Stimulated activated naive CD8-positive, alpha-beta T cell treated with anti-CD3 and anti-CD28 coated beads, Interleukin-15, Interleukin-2, amounts not matched to agents 100 U/mL and 50 U/mL, for 24 hours (primary cell): Measurements from ENCODE around the gene KCNJ12.
"Not testable (repeated sequence)": the region's sequence is repeated elsewhere in the genome, so short reads cannot be mapped to it uniquely, and the experiment has no call there.

Experiments
- ATAC-seq: fragments of 150-1000 bp; cut with Tn5 transposase; one replicate; pipeline ENCODE4 v1.10.0; 2021
- DNase-seq: peaks from one replicate; pipeline ENCODE4 v3.0.0; 2021

KCNJ12 gene

GRCh38 chr17:21407752-21408151 is 31.6 kb downstream of the KCNJ12 start:
- DNase-seq, ATAC-seq: not testable (repeated sequence)

DNA sequence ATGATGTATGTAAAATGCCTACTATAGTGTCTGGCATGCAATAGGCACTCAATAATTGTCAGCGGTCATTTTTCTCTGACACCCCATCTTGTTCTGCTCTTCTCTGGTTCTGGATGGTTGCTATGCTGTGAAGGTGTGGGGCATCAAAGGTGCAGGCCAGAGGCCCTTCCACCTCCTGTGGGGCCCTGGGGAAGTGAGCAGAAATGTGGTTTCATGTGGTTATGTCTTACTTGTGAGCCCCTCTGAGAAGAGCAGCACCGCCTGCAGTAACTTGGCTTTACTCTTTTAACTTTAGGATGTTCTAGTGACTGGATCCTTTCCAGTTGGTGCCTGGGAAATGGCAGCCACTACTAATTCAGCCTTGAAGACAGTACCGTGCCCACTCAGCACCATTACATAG is 32.1 kb downstream of the KCNJ12 start:
- DNase-seq, ATAC-seq: not testable (repeated sequence)

DNA sequence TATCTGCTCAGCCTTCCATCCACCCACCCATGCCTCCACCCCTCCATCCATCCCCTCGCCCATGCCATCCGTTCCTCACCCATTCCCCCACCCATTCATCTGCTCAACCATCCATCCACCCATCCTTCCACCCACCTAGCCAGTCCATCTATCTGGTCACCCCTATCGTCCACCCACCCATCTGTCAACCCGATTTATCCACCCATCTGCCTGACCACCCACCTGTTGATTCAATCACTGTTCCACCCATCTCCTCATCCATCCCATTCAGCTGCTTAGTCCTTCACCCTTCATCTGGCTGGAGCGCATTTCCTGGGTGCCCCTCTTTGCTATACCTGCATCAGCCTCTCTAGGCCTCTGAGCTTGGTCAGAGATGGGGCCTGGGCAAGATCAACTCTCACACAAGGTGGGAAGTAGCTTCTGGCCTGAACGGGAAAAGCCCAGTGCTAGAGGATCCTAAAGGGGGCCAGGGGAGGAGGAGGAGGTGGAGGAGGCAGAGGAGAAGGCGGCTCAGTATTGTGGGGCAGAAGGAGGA is 32.7 kb downstream of the KCNJ12 start:
- DNase-seq, ATAC-seq: not testable (repeated sequence)

DNA sequence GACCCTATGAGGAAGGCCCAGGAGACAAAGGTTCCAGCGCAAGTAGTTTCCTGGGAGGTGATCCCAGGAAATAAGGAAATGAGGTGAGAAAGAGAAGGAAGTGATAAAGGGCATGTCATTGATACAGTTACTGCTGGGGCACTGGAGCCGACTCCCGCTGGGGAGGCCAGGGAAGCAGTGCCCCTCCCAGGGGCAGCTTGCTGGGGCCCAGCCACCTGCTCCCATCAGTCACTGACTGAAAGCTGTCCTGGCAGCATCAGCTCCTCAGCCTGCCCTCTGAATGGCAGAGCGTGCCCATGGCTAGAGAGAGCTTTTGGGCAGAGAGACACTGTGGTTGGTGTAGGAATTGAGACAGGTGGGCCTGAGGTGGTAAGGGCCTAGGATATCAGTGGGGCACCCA is 33.2 kb downstream of the KCNJ12 start:
- not testable (repeated sequence) for ATAC-seq, DNase-seq

GRCh38 chr17:21409971-21410370 is 33.8 kb downstream of the KCNJ12 start:
- DNase-seq, ATAC-seq: not testable (repeated sequence)

DNA sequence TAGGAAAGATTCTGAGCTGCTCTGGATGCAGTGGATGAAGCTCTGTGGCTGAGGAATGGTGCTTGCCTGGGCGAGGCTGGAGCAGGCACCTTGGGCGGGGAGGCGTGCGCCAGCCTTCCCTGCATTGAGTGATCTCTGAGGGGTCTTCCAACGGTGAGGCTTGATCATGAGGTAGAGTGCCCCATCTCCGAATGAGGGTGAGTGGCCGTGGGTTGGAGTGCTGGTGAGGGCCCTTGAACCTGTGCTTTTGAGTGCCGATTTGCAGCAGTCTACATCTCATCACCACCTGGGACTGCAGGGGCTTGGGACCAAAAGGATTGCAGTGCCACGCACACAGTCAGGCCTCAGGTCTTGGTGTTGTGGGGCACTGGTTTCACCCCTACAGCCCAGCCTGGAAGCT is 34.2 kb downstream of the KCNJ12 start:
- DNase-seq, ATAC-seq: not testable (repeated sequence)

DNA sequence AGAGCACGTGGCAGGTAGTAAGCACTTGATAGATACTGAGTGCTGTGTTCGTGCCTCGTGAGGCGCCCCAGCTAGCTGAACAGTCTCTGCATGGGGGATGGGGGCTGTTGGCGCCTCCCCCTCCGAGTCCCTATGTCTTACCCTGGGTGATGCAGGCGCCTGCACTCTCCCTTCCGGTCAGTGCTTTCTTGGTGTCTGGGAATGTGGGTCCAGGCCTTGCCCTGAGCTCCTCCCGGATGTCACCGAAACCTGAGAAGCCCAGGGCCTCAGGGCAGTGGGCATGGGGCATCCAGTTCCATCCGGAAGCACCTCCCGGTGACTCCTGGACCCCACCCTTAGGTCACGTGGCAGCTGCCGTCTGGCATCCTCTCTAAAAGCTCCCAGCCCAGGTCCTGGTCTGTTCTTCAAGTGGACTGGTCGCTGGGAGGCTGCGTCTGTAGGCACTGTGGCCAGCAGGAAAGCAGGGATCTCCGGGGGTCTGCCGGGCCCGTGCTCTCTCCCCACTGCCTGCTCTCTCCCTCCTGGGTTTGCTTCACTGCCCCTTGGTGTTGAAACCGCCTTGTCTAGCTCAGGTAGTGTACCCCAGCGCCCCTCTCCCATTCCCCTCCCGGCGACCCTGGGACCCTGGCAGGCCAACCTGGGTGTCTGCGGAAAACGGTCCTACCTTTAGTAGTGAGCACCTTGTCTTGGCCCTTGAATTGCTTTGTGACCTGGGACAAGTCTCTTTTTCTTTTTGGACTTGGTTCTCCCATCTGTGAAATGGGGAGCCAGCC is 34.9 kb downstream of the KCNJ12 start:
- DNase-seq, ATAC-seq: not testable (repeated sequence)

DNA sequence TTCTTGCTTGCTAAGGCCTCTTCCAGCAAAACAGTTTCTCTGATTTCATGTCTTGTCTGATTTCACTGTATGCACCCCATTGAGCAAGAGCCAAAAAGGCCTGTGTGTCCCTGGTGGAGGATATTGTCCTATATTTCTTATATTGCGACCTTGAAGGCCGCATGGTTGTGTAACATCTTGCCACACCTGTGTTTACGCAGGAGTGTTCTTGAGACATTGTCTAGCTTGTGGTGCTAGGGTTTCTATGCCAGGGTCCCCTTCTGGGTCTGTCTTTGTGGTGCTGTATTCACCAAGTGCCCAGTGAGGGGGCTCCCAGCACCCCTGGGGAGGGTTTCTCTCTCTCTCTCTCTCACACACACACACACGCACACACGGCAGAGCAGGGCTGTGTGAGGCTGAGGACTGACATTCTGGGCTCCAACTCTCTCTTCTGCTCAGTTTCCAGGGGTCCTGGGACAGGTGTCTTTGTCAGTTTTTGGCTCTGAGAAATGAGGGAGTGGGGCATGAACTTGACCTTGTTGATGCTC is 35.6 kb downstream of the KCNJ12 start:
- DNase-seq, ATAC-seq: not testable (repeated sequence)

DNA sequence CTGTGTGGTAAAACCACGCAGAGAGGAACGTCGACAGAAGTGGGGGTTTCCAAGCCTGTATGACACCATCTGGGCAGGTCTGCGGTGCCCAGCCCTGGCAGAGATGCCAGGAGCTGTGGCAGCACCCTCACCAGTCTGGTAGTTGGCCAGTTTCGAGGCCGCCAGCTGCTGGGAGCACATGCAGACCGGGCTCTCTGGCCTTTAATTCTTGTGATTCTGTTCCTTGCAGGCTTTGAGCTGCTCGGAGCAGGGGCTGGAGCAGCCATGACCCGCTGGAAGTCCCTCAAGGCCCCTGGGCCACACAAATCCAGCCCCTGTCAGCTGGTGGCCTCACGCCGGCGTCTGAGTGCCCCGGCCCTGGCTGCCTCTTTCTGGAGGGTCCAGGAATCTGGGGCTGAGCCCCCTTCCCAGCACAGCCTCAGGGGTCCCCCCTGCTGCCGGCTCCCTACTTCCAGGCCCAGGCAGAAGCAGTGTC is 36.1 kb downstream of the KCNJ12 start:
- not testable (repeated sequence) for DNase-seq

DNA sequence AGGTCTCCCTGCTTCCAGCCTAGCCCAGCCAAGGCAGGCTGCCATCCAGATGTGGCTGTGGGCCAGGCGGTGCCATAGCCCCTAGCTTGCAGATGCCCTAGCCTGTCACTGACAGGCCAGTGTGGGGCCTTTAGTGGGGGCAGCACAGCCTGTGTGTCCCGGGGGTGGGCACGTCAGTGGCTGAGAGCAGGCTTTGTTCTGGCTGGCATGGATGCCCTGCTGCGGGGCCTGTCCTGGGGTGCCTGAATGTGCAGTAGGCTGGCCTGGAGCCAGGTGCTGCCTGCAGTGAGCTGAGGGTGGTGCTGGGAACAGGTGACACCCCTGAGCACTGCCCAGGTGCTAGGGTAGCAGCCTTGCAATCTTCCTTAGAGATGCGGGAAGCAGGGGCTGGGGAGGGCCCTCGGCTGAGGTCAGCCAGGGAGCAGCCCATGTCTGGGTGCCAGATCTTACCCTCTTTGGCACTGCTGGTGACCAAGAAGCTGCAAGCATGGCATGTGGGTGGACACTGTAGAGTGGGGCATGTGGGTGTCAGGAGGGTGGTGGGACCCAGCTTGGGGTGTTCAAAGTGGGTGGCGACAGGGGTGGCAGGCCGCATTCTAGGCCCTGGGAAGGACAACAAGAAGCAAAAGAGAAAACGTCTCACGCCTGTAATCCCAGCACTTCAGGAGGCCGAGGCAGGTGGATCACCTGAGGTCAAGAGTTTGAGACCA is 37.6 kb downstream of the KCNJ12 start:
- DNase-seq, ATAC-seq: not testable (repeated sequence)

More for the DNA sequence above, 36.1 kb downstream of the KCNJ12 start:
- not testable (repeated sequence) for ATAC-seq

- not testable (repeated sequence) for ATAC-seq, DNase-seq
These were observed 38.5 kb downstream of the KCNJ12 start for GRCh38 chr17:21414616-21415015.

GRCh38 chr17:21415166-21415990 is 39.2 kb downstream of the KCNJ12 start:
- not testable (repeated sequence) for DNase-seq

GRCh38 chr17:21416471-21416981 is 40.4 kb downstream of the KCNJ12 start:
- ATAC-seq, DNase-seq: not testable (repeated sequence)

More at GRCh38 chr17:21415166-21415990, 39.2 kb downstream of the KCNJ12 start:
- ATAC-seq = not testable (repeated sequence)

- DNase-seq, ATAC-seq: not testable (repeated sequence)
These were observed 41.2 kb downstream of the KCNJ12 start for GRCh38 chr17:21417349-21417748.

GRCh38 chr17:21417921-21418320 is 41.8 kb downstream of the KCNJ12 start:
- ATAC-seq (no peak), DNase-seq (no peak)

GRCh38 chr17:21418446-21419298 is 42.5 kb downstream of the KCNJ12 start:
- DNase-seq = peak; percentile 16
- ATAC-seq = no peak

- ATAC-seq (peak; percentile 38), DNase-seq (peak; percentile 45)
These were observed 43.4 kb downstream of the KCNJ12 start for GRCh38 chr17:21419299-21420239.

GRCh38 chr17:21420503-21421090 is 44.4 kb downstream of the KCNJ12 start:
- not testable (repeated sequence) for DNase-seq, ATAC-seq
